Activated CD4-positive, alpha-beta T cell treated with anti-CD3 and anti-CD28 coated beads for 4 hours (primary cell): ENCODE measurements around the gene GAPVD1.

Experiments
- DNase-seq, 2 donors: peaks; one replicate each; pipeline ENCODE4 v3.0.0-alpha.2; 2020

The GAPVD1 gene

GRCh38 chr9:125407432-125407973 lies 145.9 kb downstream of the GAPVD1 start:
- DNase-seq: no peak

GRCh38 chr9:125407974-125408900 lies 146.6 kb downstream of the GAPVD1 start:
- DNase-seq: peak; percentile 72 to 77

GRCh38 chr9:125409217-125409636 lies 147.6 kb downstream of the GAPVD1 start:
- DNase-seq: no peak

GRCh38 chr9:125409637-125410521 lies 148.3 kb downstream of the GAPVD1 start:
- peak in 1 of 2 donors; percentile 16 for DNase-seq

- DNase-seq: no peak
Measured at GRCh38 chr9:125410522-125410894, 148.9 kb downstream of the GAPVD1 start.

- no peak for DNase-seq
Measured at GRCh38 chr9:125411171-125411756, 149.6 kb downstream of the GAPVD1 start.

- no peak for DNase-seq
Measured at GRCh38 chr9:125412166-125412565, 150.5 kb downstream of the GAPVD1 start.

GRCh38 chr9:125413579-125413978 lies 152.0 kb downstream of the GAPVD1 start:
- DNase-seq: no peak

GRCh38 chr9:125415583-125416460 lies 154.2 kb downstream of the GAPVD1 start:
- DNase-seq: no peak

GRCh38 chr9:125416517-125416916 lies 154.9 kb downstream of the GAPVD1 start:
- no peak for DNase-seq
